ENCODE results near the gene SMC4. TPM values are rescaled to one million over a fixed set of nuclear protein-coding genes. Genes with fewer than 3 reads are reported as not detected.
"Not testable (repeated sequence)": the region's sequence is repeated elsewhere in the genome, so short reads cannot be mapped to it uniquely, and the experiment has no call there.

The SMC4 gene
- polyA plus RNA-seq = 10 to 100 TPM in 1 of 3 donors, 1 to 10 TPM in 2; 5.0 to 16.5 (median 5.4) TPM

GRCh38 chr3:160399125-160400029 lies at the start of gene SMC4, which contains the start of gene IFT80:
Gene SMC4, plus strand, starts transcription at chr3:160399650. Its CDS starts 1,177 bp downstream, at chr3:160400827.
Gene IFT80, minus strand, starts transcription at chr3:160399225. Its CDS starts 14,625 bp downstream, at chr3:160384600.
- peak within 1 kb of the TSS; percentile 23 for H3K27ac ChIP-seq (ENCODE audit: low read depth, low read length)
- 0 to 1% (median 0%) methylated on average over 63 of the region's 63 CpGs for WGBS, 3 donors

DNA sequence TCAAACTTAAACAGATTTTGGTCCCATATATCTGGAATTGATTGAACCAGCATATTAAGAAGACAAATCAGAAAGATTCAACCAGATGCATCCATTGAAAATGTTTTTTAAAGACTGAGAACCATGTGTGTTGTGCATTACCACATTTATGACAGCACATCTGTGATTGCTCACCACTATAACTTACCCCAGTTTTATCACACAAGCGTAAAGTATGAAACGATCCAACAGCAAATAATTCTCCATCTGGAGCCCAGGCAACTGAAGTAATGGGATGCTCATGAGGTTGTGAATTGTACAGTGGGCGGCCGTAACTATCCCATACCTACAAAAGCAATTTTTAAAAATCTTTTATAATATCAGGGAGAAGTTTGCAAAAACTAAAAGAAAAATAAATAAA lies 43.6 kb upstream of the SMC4 start:
- no peak overlapping the region for H3K27ac ChIP-seq (ENCODE audit: low read depth, low read length)
- 91 to 96% (median 94%) methylated on average over 4 of the region's 4 CpGs for WGBS, 3 donors

GRCh38 chr3:160362896-160363295 lies 36.6 kb upstream of the SMC4 start:
- WGBS, 3 donors = 49 to 64% (median 49%) methylated on average over 2 of the region's 2 CpGs
- H3K27ac ChIP-seq (ENCODE audit: low read depth, low read length) = not testable (repeated sequence)

- no peak overlapping the region for H3K27ac ChIP-seq (ENCODE audit: low read depth, low read length)
- WGBS, 3 donors = 94 to 100% (median 95%) methylated on average over 1 of the region's 1 CpG
Measured at GRCh38 chr3:160365869-160366522, 33.5 kb upstream of the SMC4 start.

DNA sequence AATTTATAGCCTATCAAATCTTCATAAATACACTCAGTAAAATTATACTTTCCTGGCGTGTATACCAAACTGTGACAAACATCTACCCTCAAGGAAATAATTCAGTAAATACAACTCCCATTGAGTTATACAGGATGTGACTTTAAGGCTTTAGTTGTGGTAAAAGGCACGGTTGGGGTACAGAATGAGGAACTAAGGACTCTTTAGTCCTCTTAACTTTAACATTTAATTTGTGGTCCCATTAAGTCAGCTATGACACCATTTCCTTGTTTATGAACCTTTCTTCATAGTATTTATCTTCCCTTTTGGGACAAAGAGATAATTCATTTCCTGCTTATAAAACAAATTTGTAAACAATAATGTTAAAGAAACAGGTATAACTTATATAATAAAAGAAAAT lies 30.6 kb upstream of the SMC4 start:
- 54 to 83% (median 58%) methylated on average over 2 of the region's 2 CpGs for WGBS, 3 donors

DNA sequence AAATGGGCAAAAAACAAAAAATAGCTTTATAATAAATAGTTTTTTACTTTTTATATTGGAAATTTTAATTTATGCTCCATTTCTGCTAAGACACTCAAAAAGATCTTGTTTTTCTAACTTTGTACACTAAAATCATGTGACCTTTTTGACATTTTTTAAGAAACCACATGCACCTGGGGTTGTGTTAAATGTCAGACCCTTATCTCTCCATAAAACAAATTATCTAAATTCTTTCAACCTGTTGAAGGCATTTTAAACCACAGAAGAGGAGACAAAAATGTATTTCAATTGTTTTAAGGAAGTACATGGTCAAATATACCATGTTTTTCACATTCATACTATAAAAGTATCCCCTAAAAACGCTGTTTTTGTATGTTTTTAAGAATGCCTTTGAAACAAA lies 29.7 kb upstream of the SMC4 start:
- no peak overlapping the region for H3K27ac ChIP-seq (ENCODE audit: low read depth, low read length)
- 67 to 88% (median 78%) methylated on average over 1 of the region's 1 CpG for WGBS, 3 donors

More for the DNA sequence above, 30.6 kb upstream of the SMC4 start:
- H3K27ac ChIP-seq (ENCODE audit: low read depth, low read length) = no peak overlapping the region

DNA sequence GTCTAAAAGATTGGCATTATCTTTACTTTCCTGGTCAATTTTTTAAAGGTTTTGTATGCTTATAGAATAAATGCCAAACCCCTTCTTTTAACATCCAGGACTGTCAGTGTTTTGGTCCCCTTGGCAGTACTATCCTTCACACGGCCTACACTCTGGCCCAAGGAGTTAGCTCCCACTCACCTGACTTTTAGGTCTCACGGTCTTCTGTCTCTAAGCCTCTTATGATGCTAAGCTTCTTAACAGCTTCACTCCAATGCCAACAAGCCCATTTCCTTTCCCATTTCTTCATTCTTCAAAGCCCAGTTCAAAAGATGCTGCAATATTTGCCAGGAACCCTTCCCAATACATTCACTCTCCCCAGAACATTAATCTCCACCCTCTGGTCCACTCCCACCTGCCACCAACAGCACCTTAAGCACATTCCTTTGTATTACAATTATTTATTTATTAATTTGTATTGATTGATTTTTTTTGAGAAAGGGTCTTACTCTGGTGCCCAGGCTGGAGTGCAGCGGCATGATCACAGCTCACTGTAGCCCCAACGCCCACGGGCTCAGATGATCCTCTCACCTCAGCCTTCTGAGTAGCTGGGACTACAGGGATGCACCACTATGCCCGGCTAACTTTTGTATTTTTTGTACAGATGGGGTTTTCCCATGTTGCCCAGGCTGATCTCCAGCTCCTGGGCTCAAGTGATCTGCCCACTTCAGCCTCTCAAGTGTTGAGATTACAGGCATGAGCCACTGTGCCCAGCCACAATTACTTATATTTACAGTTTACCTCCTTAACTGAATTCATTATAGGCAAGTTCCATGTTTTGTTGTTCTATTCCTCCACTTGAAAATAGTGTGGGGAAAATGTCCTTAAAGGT lies 28.2 kb upstream of the SMC4 start:
- WGBS, 3 donors = 91 to 97% (median 97%) methylated on average over 6 of the region's 6 CpGs

DNA sequence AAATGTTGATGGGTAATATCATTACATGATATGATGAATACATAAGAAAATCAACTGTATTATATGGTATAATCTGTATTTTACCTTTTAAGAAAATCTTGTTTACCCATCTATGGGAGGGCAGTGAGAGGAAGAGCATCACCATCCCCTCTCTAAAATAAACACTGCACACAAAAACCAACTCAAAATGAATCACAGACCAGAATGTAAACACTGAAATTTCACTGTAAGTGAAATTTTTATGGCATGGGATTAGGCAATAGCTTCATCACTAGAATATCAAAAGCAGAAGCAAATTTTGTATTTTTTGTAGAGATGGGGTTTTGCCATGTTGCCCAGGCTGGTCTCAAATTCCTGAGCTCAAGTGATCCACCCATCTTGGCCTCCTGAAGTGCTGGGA lies 26.7 kb upstream of the SMC4 start:
- H3K27ac ChIP-seq (ENCODE audit: low read depth, low read length) = no peak overlapping the region

More for the DNA sequence above, 28.2 kb upstream of the SMC4 start:
- no peak overlapping the region for H3K27ac ChIP-seq (ENCODE audit: low read depth, low read length)

- H3K27ac ChIP-seq (ENCODE audit: low read depth, low read length) = no peak overlapping the region
- 90 to 95% (median 93%) methylated on average over 2 of the region's 2 CpGs for WGBS, 3 donors
Measured at GRCh38 chr3:160373655-160374054, 25.8 kb upstream of the SMC4 start.

- 46 to 88% (median 81%) methylated on average over 2 of the region's 2 CpGs for WGBS, 3 donors
- H3K27ac ChIP-seq (ENCODE audit: low read depth, low read length) = no peak overlapping the region
Measured at GRCh38 chr3:160374472-160374871, 25.0 kb upstream of the SMC4 start.

- WGBS, 3 donors = 28 to 84% (median 84%) methylated on average over 1 of the region's 1 CpG
- H3K27ac ChIP-seq (ENCODE audit: low read depth, low read length) = no peak overlapping the region
Measured at GRCh38 chr3:160374925-160375324, 24.5 kb upstream of the SMC4 start.

GRCh38 chr3:160376681-160377080 lies 22.8 kb upstream of the SMC4 start:
- 88 to 96% (median 94%) methylated on average over 2 of the region's 2 CpGs for WGBS, 3 donors
- H3K27ac ChIP-seq (ENCODE audit: low read depth, low read length) = no peak overlapping the region

DNA sequence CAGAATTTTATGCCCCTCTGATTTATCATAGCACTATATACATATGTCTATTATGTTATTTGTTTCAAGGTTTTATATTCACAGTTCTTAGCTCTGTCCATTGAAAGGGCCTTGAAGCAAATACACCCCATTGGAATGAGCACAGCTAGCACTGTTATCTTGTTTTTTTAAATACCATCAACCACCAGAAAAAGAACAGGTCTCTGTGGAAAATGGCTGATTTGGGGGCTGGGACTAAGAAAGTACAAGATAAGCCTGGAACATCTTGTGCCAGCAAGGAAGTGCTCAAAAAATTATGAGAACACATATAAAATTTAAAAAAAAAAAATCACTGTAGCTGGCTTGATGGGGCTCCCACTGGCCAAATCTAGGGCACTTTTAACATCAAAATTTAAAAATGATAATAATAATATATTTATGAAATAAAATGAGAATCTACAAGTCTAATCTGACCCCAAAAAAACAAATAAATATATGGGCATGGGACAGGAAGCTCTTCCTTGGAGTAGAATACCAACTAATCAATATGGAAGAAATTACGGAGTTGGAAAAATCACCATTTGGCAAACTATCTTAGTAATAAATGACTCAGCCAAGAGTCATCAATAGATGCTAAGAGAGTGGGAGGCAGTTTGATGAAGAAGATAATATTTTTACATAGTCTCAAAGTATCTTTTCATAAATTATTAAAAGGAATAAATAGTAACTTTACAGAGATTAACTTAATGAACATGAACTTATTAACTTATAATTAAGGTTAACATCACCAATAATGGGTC lies 20.9 kb upstream of the SMC4 start:
- WGBS, 3 donors = 94 to 100% (median 94%) methylated on average over 1 of the region's 1 CpG

GRCh38 chr3:160379628-160380214 lies 19.7 kb upstream of the SMC4 start:
- 88 to 92% (median 91%) methylated on average over 4 of the region's 4 CpGs for WGBS, 3 donors
- no peak overlapping the region for H3K27ac ChIP-seq (ENCODE audit: low read depth, low read length)

More for the DNA sequence above, 20.9 kb upstream of the SMC4 start:
- H3K27ac ChIP-seq (ENCODE audit: low read depth, low read length) = no peak overlapping the region

DNA sequence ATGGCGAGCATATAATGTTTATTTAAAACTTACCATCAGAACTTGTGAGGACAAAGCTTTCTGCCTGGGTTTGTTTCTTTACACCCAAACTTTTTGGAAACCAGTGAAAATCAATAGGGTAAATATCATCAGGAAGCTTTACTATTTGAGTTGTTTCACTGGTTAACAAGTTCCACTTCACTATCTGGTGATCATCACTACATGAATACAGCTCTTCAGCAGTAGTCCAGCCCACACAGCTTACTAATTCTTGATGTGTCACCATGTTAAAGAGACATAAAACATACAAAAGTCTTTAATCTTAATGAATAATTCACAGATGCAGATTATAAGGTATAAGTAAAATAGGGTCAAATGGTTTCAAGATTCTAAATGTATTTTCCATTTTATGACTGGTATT lies 18.0 kb upstream of the SMC4 start:
- 88 to 97% (median 91%) methylated on average over 1 of the region's 1 CpG for WGBS, 3 donors
- H3K27ac ChIP-seq (ENCODE audit: low read depth, low read length) = no peak overlapping the region

- no peak overlapping the region for H3K27ac ChIP-seq (ENCODE audit: low read depth, low read length)
- 85 to 92% (median 91%) methylated on average over 5 of the region's 5 CpGs for WGBS, 3 donors
Measured at GRCh38 chr3:160384639-160385318, 14.7 kb upstream of the SMC4 start.

GRCh38 chr3:160390565-160391138 lies 8.8 kb upstream of the SMC4 start:
- no peak overlapping the region for H3K27ac ChIP-seq (ENCODE audit: low read depth, low read length)
- WGBS, 3 donors = 91 to 98% (median 96%) methylated on average over 3 of the region's 3 CpGs

Measured in adipose tissue (tissue), 3 donors.